Heart left ventricle (tissue), 13 donors: ENCODE results near the gene BEST1.

Experiments used
- POLR2A ChIP-seq, 2 donors: fragments of 450-650 bp; IDR thresholded peaks; one replicate each; pipeline ENCODE4 v1.6.1; 2017; ENCODE audit warnings: antibody characterized with exemption in 2 of 2, mild to moderate bottlenecking in 2 of 2, moderate library complexity in 2 of 2
- TF ChIP-seq, protein P1 (sequence below), 12 donors: fragments of 200-600 bp; sonication (generic) in 4 of 12; IDR thresholded peaks; one replicate each; pipeline versions ENCODE4 v1.5.0 to v1.8.0; 2018 to 2022; ENCODE audit warnings: antibody characterized with exemption in 12 of 12, mild to moderate bottlenecking in 5 of 12
- donor health status: ischemic (EF 13 %, LVEDD 7.1; RV severe dilation, severe dysfunction).
- donor health status: DM: no; HTN: yes; CAD: no.
- donor health status: DM: no; HTN: no; CAD: no.
- donor health status: ischemic (EF 25% LVEDD 6.9; RV normal size, moderate dysfunction).
- donor health status: ischemic (EF 25% LVEDD 5.7; RV mildly dilated, moderate dysfunction).
- donor health status: ischemic (EF 35%, LVEDD 5.7; RV mildly dilated, moderate dysfunction).
- donor health status: nonischemic (EF 11% LVEDD 7.7; RV severe dilation, severe dysfunction).
- donor health status: DM: yes; HTN: yes; CAD: no.
- donor health status: PGD.
- donor health status: ischemic (EF 29% LVEDD 5.4; RV normal size, mild dysfunction).
- donor health status: nonischemic (EF 23%, LVEDD 6.1; RV moderate dilation, normal function).

DNA sequence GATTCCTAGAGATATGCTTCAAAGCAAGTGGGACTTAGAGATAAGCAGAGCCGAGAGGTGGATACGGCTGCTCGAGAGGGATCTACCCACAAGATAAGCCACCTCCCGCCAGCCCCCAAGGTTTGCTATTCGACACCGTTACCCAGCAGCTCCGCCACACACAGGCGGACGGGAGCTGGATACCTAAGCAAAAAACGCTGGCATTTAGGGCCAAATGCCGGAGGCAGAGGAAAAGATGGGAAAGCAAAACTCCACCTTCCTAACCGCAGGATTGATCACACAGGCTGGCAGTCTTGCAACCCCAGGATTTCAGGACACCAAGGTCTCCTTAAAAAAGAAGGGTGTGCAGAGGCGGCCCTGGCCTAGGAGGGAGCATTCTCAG lies 16.6 kb downstream of the BEST1 start:
- TF ChIP-seq, protein P1, sequence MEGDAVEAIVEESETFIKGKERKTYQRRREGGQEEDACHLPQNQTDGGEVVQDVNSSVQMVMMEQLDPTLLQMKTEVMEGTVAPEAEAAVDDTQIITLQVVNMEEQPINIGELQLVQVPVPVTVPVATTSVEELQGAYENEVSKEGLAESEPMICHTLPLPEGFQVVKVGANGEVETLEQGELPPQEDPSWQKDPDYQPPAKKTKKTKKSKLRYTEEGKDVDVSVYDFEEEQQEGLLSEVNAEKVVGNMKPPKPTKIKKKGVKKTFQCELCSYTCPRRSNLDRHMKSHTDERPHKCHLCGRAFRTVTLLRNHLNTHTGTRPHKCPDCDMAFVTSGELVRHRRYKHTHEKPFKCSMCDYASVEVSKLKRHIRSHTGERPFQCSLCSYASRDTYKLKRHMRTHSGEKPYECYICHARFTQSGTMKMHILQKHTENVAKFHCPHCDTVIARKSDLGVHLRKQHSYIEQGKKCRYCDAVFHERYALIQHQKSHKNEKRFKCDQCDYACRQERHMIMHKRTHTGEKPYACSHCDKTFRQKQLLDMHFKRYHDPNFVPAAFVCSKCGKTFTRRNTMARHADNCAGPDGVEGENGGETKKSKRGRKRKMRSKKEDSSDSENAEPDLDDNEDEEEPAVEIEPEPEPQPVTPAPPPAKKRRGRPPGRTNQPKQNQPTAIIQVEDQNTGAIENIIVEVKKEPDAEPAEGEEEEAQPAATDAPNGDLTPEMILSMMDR (IDR thresholded peaks at IDR 0.05), result no peak
- no peak for TF ChIP-seq POLR2A (IDR thresholded peaks at IDR 0.05)
